GM18508 (cell line): ENCODE results near the gene RSPO1.

ENCODE experiments used
- ATAC-seq: cut with Tn5 transposase; IDR thresholded peaks from one replicate; pipeline ENCODE4 v1.9.1; 2021; ENCODE audit warnings: moderate number of reproducible peaks; ENCODE audit not compliant: insufficient read depth, unreplicated experiment

The RSPO1 gene

GRCh38 chr1:37657620-37658412 lies 23.1 kb upstream of the RSPO1 start:
- ATAC-seq, result no peak

- ATAC-seq, result no peak
Measured at GRCh38 chr1:37656881-37657280, 22.2 kb upstream of the RSPO1 start.

DNA sequence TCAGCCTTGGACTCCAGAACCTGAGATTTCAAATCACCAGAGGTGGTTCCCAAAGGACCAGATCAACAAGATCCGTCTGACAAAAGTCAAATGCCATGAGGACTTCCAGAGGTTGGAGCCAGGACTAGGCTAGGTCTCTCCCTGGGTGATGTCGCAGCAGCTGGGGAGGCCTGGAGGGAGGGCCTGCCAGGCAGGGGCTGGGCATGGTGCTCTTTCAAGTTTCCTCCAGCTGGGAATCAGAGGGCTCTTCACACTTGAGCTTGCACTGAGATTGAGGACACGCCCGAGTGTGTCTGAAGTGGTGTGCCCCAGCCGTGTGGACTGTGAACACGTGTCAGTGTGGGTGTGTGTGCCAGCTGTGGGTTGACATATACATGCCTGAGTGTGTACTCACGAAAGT lies 21.3 kb upstream of the RSPO1 start:
- no peak for ATAC-seq

GRCh38 chr1:37655274-37655673 lies 20.6 kb upstream of the RSPO1 start:
- no peak for ATAC-seq

- no peak for ATAC-seq
Measured at GRCh38 chr1:37653906-37654305, 19.2 kb upstream of the RSPO1 start.

GRCh38 chr1:37652976-37653375 lies 18.3 kb upstream of the RSPO1 start:
- ATAC-seq, result no peak

DNA sequence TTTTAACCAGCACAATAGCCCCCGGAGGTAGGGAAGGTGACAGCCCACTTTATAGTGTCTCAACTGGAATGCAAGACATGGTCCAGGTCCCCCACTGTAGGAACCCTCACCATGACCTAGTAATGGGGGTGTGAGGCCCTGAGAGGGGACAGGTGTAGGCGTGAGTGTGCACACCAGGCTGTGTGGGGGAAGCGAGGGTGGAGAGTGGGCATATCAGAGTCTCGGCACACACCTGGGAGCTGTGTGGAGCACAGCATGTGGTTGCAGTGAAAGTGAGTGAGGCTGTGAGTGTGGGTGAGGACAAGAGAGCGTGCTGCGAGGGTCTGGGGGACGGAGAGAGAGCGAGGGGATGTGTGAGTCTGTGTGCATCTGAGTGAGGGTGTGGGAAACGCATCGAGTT lies 17.1 kb upstream of the RSPO1 start:
- no peak for ATAC-seq

- no peak for ATAC-seq
Measured at GRCh38 chr1:37650721-37651120, 16.0 kb upstream of the RSPO1 start.

GRCh38 chr1:37650173-37650572 lies 15.5 kb upstream of the RSPO1 start:
- no peak for ATAC-seq

- no peak for ATAC-seq
Measured at GRCh38 chr1:37647281-37647680, 12.6 kb upstream of the RSPO1 start.

GRCh38 chr1:37641059-37641458 lies 6.4 kb upstream of the RSPO1 start:
- no peak for ATAC-seq

DNA sequence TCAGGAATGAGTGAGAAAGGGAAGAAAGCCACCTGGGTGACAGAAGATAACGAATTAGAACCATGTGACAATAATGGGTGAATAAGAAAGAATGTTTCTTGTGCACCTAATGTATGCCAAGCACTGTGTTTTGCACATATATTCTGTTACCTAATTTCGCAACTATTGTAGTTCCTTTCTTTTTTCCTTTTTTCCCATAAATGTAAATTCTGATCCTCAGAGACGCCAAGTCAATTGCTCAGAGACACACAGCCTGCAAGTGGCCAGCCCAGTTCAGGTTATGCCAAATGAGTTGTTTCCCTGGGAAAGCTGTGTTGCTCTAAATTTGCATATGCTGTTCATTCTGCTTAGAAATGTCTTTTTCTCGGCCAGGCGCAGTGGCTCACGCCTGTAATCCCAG lies 1.7 kb upstream of the RSPO1 start:
- no peak for ATAC-seq

- ATAC-seq, result no peak
Measured at GRCh38 chr1:37634992-37635902, 555 bp upstream of the RSPO1 start.

DNA sequence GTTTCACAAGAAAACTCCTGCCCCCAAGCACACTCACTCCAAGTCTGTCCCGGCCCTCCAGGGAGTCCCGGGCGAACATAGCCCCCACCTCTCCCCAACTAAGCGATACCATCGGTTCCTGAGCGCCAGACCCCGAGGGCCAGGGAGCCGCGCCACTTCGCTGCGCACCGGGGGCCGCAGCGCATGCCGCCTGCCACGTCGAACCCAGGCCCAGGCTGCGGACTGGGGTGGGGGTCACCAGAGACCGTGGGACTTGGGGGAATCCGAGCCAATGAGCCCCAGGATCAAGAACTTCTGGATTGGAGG lies 801 bp downstream of the RSPO1 start:
- no peak for ATAC-seq

DNA sequence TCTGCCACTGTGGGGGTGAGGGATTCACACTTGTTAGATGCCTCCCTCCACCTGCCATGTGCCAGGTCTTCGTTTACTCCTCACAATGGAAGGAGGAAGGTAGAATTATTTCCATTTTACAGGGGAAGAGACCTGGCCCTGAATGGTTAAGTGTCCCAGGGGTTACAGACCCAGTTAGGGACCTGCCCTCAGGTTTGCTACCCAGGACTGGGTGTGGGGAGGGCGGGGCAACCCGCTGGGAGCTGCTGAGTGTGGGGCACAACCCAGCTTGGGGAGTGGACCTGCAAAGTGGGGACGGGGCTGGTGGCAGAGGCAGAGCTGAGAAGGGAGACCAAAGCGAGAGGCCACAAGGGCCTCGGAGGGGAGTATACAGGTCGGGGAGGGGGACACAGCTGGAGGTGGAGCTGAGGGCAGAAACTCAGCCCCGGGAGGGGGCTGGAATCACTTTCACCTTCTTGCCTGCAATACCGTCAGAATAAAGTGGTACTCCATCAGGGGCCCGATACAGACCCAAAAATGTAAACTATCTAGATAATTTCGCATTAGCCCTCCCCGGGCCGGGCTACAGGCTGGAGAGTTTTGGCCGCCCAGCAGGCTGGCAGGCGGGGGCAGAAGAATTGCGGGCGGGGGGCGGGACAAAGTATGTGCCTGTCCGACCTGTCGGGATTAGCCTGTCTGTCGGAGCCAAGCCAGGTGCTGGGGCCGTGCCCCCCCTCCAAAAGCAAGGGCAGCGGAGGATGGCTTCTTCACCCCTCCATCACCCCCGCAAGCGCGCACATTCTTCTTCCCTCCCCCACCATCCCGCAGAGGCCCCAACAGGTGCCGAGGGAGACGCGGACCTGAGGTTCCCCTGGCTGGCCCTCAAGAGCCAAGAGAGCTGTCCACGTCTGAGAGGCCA lies 1.4 kb downstream of the RSPO1 start:
- ATAC-seq, result no peak

DNA sequence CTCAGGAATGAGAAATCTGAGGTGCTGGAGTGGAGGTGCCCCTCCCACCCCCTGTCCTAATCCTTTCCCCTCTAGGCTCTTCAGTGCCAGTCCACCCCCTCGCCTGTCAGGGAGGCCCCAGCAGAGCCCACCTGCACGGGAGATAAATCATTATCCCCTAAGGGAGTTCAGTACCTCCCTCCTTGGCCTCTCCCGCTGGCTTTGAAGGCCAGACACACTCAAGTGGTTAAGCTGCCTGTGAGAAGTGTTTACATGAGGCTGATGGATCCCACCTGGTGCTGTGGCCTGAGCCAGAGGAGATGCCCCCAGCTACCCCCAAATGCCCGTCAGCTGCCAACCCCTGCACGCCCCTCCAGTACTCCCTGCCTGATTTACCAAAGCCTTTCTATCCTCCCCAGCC lies 3.7 kb downstream of the RSPO1 start:
- ATAC-seq, result no peak

GRCh38 chr1:37630426-37631028 lies 4.2 kb downstream of the RSPO1 start:
- no peak for ATAC-seq

DNA sequence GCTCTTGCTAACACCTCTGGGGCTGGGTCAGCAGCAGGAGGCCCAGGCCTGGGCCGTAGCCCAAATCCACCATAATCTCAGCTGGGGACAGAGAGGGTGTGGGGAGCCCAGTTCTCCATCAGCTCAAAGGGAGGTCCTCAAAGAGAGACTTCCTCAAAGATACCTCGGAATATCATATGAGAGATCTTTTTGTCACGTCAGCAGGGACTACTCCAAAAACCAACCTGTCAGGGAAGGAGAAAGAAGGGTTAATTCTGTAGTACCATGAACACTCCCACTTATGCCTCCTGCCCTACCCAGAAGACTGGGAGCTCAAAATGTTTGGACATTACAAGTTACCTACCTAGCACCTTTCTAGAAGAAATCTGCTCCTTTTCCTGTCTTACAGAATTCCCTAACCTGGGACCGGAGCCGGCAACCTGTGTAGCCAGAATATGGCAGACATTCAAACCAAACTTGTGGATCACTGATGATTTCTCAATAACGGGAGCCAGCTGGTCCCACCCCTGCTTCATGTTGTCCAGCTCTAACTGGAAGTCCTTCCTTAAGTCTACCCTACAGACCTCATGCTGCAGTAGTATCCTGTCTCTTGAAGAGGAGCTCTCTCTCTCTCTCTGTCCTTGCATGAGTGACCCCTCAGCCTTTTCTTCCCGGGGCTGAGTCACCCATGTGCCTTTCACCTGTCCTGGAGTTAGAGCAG lies 4.8 kb downstream of the RSPO1 start:
- ATAC-seq, result no peak

- no peak for ATAC-seq
Measured at GRCh38 chr1:37629008-37629407, 5.7 kb downstream of the RSPO1 start.
